ENCODE results near the gene EPHA3. TPM values are rescaled to one million over a fixed set of nuclear protein-coding genes. Genes with fewer than 3 reads are reported as not detected.

The EPHA3 gene
- polyA plus RNA-seq, 1 donor from 2014 or later: 33.0 TPM

DNA sequence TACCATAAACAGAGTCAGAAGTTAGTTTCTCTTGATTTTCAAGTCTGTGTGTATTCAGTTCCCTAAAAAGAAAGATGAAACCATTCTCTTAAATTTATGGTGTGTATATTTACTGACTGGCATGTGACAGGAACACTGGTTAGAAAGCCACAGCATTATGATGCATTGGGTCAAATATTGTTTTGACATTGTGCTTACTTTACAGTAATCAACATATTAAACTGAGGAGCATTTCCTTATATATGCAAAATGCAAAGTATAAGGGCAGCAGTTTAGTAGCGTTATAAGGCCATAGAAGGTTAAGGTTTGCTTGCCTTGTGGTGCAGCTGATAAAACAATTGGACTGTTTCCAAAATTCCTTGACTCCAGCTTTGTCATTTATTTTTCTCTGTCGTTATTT lies 72.9 kb downstream of the EPHA3 start:
- H3K9me2 ChIP-seq (ENCODE audit: insufficient read depth, low read length): no peaks in the 10 kb centered on the region
- H3K79me2 ChIP-seq (replicated peaks; ENCODE audit: insufficient read depth, low read length): no peaks in the 10 kb centered on the region
- no peaks in the 10 kb centered on the region for H3K36me3 ChIP-seq (ENCODE audit: insufficient read depth, low read length)
- no peak overlapping the region for H3K4me3 ChIP-seq (ENCODE audit: low read length)
- no peak overlapping the region for H3K27ac ChIP-seq (ENCODE audit: low read length)
- H2AFZ ChIP-seq (ENCODE audit: low read depth, low read length): no peak overlapping the region
- no peak overlapping the region for H3K4me2 ChIP-seq (ENCODE audit: low read length)
- no peaks in the 10 kb centered on the region for H3F3A ChIP-seq (ENCODE audit: insufficient read depth, low read length, poor library complexity, severe bottlenecking)
- no peaks in the 10 kb centered on the region for H4K20me1 ChIP-seq (ENCODE audit: insufficient read depth)
- H3K9me3 ChIP-seq (ENCODE audit: low read length): no peaks in the 10 kb centered on the region
- no peak for TF ChIP-seq TAF1 (IDR thresholded peaks at IDR 0.05; ENCODE audit: low read depth)
- TF ChIP-seq RAD21 (conservative IDR thresholded peaks at IDR 0.05): no peak
- TF ChIP-seq MXI1 (conservative IDR thresholded peaks at IDR 0.05; ENCODE audit: poor library complexity, severe bottlenecking): no peak
- TF ChIP-seq POLR2AphosphoS5 (IDR thresholded peaks at IDR 0.05): no peak
- TF ChIP-seq, protein P1, sequence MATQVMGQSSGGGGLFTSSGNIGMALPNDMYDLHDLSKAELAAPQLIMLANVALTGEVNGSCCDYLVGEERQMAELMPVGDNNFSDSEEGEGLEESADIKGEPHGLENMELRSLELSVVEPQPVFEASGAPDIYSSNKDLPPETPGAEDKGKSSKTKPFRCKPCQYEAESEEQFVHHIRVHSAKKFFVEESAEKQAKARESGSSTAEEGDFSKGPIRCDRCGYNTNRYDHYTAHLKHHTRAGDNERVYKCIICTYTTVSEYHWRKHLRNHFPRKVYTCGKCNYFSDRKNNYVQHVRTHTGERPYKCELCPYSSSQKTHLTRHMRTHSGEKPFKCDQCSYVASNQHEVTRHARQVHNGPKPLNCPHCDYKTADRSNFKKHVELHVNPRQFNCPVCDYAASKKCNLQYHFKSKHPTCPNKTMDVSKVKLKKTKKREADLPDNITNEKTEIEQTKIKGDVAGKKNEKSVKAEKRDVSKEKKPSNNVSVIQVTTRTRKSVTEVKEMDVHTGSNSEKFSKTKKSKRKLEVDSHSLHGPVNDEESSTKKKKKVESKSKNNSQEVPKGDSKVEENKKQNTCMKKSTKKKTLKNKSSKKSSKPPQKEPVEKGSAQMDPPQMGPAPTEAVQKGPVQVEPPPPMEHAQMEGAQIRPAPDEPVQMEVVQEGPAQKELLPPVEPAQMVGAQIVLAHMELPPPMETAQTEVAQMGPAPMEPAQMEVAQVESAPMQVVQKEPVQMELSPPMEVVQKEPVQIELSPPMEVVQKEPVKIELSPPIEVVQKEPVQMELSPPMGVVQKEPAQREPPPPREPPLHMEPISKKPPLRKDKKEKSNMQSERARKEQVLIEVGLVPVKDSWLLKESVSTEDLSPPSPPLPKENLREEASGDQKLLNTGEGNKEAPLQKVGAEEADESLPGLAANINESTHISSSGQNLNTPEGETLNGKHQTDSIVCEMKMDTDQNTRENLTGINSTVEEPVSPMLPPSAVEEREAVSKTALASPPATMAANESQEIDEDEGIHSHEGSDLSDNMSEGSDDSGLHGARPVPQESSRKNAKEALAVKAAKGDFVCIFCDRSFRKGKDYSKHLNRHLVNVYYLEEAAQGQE (IDR thresholded peaks at IDR 0.05; ENCODE audit: borderline replicate concordance): no peak
- TF ChIP-seq, protein P2, sequence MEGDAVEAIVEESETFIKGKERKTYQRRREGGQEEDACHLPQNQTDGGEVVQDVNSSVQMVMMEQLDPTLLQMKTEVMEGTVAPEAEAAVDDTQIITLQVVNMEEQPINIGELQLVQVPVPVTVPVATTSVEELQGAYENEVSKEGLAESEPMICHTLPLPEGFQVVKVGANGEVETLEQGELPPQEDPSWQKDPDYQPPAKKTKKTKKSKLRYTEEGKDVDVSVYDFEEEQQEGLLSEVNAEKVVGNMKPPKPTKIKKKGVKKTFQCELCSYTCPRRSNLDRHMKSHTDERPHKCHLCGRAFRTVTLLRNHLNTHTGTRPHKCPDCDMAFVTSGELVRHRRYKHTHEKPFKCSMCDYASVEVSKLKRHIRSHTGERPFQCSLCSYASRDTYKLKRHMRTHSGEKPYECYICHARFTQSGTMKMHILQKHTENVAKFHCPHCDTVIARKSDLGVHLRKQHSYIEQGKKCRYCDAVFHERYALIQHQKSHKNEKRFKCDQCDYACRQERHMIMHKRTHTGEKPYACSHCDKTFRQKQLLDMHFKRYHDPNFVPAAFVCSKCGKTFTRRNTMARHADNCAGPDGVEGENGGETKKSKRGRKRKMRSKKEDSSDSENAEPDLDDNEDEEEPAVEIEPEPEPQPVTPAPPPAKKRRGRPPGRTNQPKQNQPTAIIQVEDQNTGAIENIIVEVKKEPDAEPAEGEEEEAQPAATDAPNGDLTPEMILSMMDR (IDR thresholded peaks at IDR 0.05; ENCODE audit: poor library complexity, severe bottlenecking): no peak
- no peak for TF ChIP-seq EP300 (conservative IDR thresholded peaks at IDR 0.05; ENCODE audit: poor library complexity, severe bottlenecking)
- TF ChIP-seq SMC3 (conservative IDR thresholded peaks at IDR 0.05; ENCODE audit: poor library complexity): no peak
- no peak overlapping the region for H3K9ac ChIP-seq (ENCODE audit: low read length)
- no peaks in the 10 kb centered on the region for H3K27me3 ChIP-seq (ENCODE audit: insufficient read depth, low read depth, low read length)

DNA sequence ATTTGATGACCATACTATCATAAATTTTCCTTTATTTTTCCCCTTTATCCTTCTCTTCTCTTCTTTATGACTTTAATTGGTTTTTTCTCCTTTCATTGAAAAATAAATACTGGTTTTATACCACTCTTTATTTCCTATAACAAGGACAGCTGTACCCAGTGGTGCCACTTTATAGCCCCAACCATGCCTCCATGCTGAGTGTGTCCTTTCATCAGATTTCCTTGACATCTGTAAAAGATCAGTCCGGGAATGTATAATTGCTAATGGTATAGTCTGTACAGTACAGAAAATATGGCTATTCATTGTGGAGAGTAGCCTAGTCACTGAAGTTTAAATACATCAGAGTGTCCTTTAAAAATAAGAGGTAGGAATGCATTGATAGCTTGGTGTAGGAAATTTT lies 74.6 kb downstream of the EPHA3 start:
- H3F3A ChIP-seq (ENCODE audit: insufficient read depth, low read length, poor library complexity, severe bottlenecking): no peaks in the 10 kb centered on the region
- H3K27me3 ChIP-seq (ENCODE audit: insufficient read depth, low read depth, low read length): no peaks in the 10 kb centered on the region
- H3K79me2 ChIP-seq (replicated peaks; ENCODE audit: insufficient read depth, low read length): no peaks in the 10 kb centered on the region
- H3K9me3 ChIP-seq (ENCODE audit: low read length): no peaks in the 10 kb centered on the region
- no peaks in the 10 kb centered on the region for H4K20me1 ChIP-seq (ENCODE audit: insufficient read depth)
- H3K36me3 ChIP-seq (ENCODE audit: insufficient read depth, low read length): no peaks in the 10 kb centered on the region
- H3K9me2 ChIP-seq (ENCODE audit: insufficient read depth, low read length): no peaks in the 10 kb centered on the region
- no peak for TF ChIP-seq POLR2AphosphoS5 (IDR thresholded peaks at IDR 0.05)
- no peak for TF ChIP-seq EP300 (conservative IDR thresholded peaks at IDR 0.05; ENCODE audit: poor library complexity, severe bottlenecking)
- TF ChIP-seq, protein P1 (IDR thresholded peaks at IDR 0.05; ENCODE audit: borderline replicate concordance): no peak
- TF ChIP-seq EZH2 (IDR thresholded peaks at IDR 0.05; ENCODE audit: borderline replicate concordance, insufficient read depth, low read length, poor library complexity, severe bottlenecking): no peak
- no peak for TF ChIP-seq SMC3 (conservative IDR thresholded peaks at IDR 0.05; ENCODE audit: poor library complexity)
- TF ChIP-seq RAD21 (conservative IDR thresholded peaks at IDR 0.05): no peak
- no peak for TF ChIP-seq TAF1 (IDR thresholded peaks at IDR 0.05; ENCODE audit: low read depth)
- no peak for TF ChIP-seq MXI1 (conservative IDR thresholded peaks at IDR 0.05; ENCODE audit: poor library complexity, severe bottlenecking)
- TF ChIP-seq, protein P2 (IDR thresholded peaks at IDR 0.05; ENCODE audit: poor library complexity, severe bottlenecking): no peak
- H2AFZ ChIP-seq (ENCODE audit: low read depth, low read length): no peak overlapping the region
- no peak overlapping the region for H3K27ac ChIP-seq (ENCODE audit: low read length)
- H3K9ac ChIP-seq (ENCODE audit: low read length): no peak overlapping the region
- H3K4me3 ChIP-seq (ENCODE audit: low read length): no peak overlapping the region
- H3K4me2 ChIP-seq (ENCODE audit: low read length): no peak overlapping the region
